ENCODE data around the gene PDE4D. TPM values are rescaled to one million over a fixed set of nuclear protein-coding genes. Genes with fewer than 3 reads are reported as not detected.
A peak's percentile ranks its signal among the peaks of the same experiment; 100 is the strongest.

Gene PDE4D
- total RNA-seq, 1 donor from 2014 or later = 6.8 TPM

DNA sequence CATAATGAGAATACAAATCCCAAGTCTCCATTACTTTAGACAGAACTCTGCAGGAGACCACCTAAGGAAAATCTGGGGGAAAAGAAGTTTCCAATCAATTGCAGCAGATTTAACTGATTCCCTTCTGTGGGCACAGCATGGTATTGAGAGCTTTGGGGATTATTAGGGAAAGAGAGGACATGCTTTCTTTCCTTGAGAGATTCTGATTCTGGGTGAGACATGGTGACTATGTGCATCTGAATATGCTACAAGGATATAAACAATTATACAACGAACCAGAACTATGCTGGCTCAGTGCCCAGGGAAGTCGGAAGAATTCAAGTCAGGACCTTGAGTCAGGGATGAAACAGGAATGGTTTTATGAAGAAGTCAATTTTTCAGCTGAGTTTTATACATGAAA lies 183.7 kb downstream of the PDE4D start:
- TF ChIP-seq CTCF (IDR thresholded peaks at IDR 0.05; ENCODE audit: insufficient read depth, low read length, severe bottlenecking) = no peak
- no peaks in the 10 kb centered on the region for H3K36me3 ChIP-seq (ENCODE audit: control insufficient read depth, insufficient read depth, low read length)
- FAIRE-seq (no peak), DNase-seq (ENCODE audit: low read depth) (peak; percentile 77)
- no peaks in the 10 kb centered on the region for H3K27me3 ChIP-seq (ENCODE audit: control insufficient read depth, insufficient read depth, low read length)
- no peak overlapping the region for H3K4me3 ChIP-seq (ENCODE audit: low read depth, low read length)

GRCh38 chr5:59709346-59709821 lies 184.1 kb downstream of the PDE4D start:
- Histone ChIP-seq H3K4me3 (ENCODE audit: low read depth, low read length) (no peak overlapping the region), H3K27me3 (ENCODE audit: control insufficient read depth, insufficient read depth, low read length) (no peaks in the 10 kb centered on the region), H3K36me3 (ENCODE audit: control insufficient read depth, insufficient read depth, low read length) (no peaks in the 10 kb centered on the region)
- no peak for TF ChIP-seq CTCF (IDR thresholded peaks at IDR 0.05; ENCODE audit: insufficient read depth, low read length, severe bottlenecking)
- FAIRE-seq (no peak), DNase-seq (ENCODE audit: low read depth) (no peak)

- FAIRE-seq (no peak), DNase-seq (ENCODE audit: low read depth) (no peak)
- H3K4me3 ChIP-seq (ENCODE audit: low read depth, low read length) = no peak overlapping the region
- H3K27me3 ChIP-seq (ENCODE audit: control insufficient read depth, insufficient read depth, low read length) = no peaks in the 10 kb centered on the region
- H3K36me3 ChIP-seq (ENCODE audit: control insufficient read depth, insufficient read depth, low read length) = no peaks in the 10 kb centered on the region
- TF ChIP-seq CTCF (IDR thresholded peaks at IDR 0.05; ENCODE audit: insufficient read depth, low read length, severe bottlenecking) = no peak
Measured at GRCh38 chr5:59704936-59705335, 188.6 kb downstream of the PDE4D start.

DNA sequence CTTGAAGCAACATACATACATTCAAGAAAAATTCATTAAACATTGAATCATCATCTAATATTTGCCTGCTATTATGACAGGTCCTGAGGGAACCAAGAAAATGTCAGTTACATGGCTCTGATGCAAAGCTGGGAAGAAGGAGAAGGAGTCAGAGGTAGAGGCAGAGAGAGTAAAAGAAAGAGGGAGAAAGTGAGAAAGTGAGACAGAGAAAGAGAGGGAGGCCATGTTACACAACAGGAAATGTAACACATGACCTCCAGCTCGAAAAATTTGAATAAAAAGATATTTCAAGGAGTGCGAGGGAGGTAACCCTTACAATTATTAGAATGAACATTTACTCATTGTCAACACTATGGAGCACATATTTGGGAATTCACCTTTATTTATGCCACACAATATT lies 189.7 kb downstream of the PDE4D start:
- Histone ChIP-seq H3K4me3 (ENCODE audit: low read depth, low read length) (no peak overlapping the region), H3K27me3 (ENCODE audit: control insufficient read depth, insufficient read depth, low read length) (no peaks in the 10 kb centered on the region), H3K36me3 (ENCODE audit: control insufficient read depth, insufficient read depth, low read length) (no peaks in the 10 kb centered on the region)
- DNase-seq (ENCODE audit: low read depth) (peak; percentile 11), FAIRE-seq (no peak)
- no peak for TF ChIP-seq CTCF (IDR thresholded peaks at IDR 0.05; ENCODE audit: insufficient read depth, low read length, severe bottlenecking)

- TF ChIP-seq CTCF (IDR thresholded peaks at IDR 0.05; ENCODE audit: insufficient read depth, low read length, severe bottlenecking) = no peak
- no peaks in the 10 kb centered on the region for H3K36me3 ChIP-seq (ENCODE audit: control insufficient read depth, insufficient read depth, low read length)
- no peak overlapping the region for H3K4me3 ChIP-seq (ENCODE audit: low read depth, low read length)
- no peaks in the 10 kb centered on the region for H3K27me3 ChIP-seq (ENCODE audit: control insufficient read depth, insufficient read depth, low read length)
- no peak for FAIRE-seq
- DNase-seq (ENCODE audit: low read depth) = no peak
Measured at GRCh38 chr5:59698207-59699178, 195.0 kb downstream of the PDE4D start.

All from bronchial epithelial cell (primary cell).